GM18502 (cell line): ENCODE measurements around the gene NLGN4Y.
"Not testable (repeated sequence)": the region's sequence is repeated elsewhere in the genome, so short reads cannot be mapped to it uniquely, and the experiment has no call there.

Source experiments
- ATAC-seq: cut with Tn5 transposase; IDR thresholded peaks from one replicate; pipeline ENCODE4 v1.9.1; 2021; ENCODE audit warnings: mild to moderate bottlenecking; ENCODE audit not compliant: unreplicated experiment, poor library complexity

The NLGN4Y gene

GRCh38 chrY:14828531-14828930 lies 304.2 kb downstream of the NLGN4Y start:
- no peak for ATAC-seq

- no peak for ATAC-seq
Measured at GRCh38 chrY:14829366-14829885, 305.1 kb downstream of the NLGN4Y start.

GRCh38 chrY:14834103-14835060 lies 310.1 kb downstream of the NLGN4Y start:
- no peak for ATAC-seq

GRCh38 chrY:14837466-14837865 lies 313.1 kb downstream of the NLGN4Y start:
- ATAC-seq: no peak

- ATAC-seq: no peak
Measured at GRCh38 chrY:14850734-14851133, 326.4 kb downstream of the NLGN4Y start.

- no peak for ATAC-seq
Measured at GRCh38 chrY:14860448-14860847, 336.1 kb downstream of the NLGN4Y start.

- ATAC-seq: not testable (repeated sequence)
Measured at GRCh38 chrY:14861033-14861432, 336.7 kb downstream of the NLGN4Y start.

- ATAC-seq: no peak
Measured at GRCh38 chrY:14871971-14872370, 347.6 kb downstream of the NLGN4Y start.
